GM19328 (cell line): Measurements from ENCODE around the gene SETBP1.

ENCODE experiments used
- ATAC-seq: cut with Tn5 transposase; IDR thresholded peaks from one replicate; pipeline ENCODE4 v1.9.1; 2021; ENCODE audit warnings: mild to moderate bottlenecking, moderate library complexity; ENCODE audit not compliant: unreplicated experiment

SETBP1 gene

GRCh38 chr18:44921974-44922373 is 241.3 kb downstream of the SETBP1 start:
- ATAC-seq = no peak

- ATAC-seq = no peak
Measured at GRCh38 chr18:44922968-44923367, 242.3 kb downstream of the SETBP1 start.

GRCh38 chr18:44924785-44925499 is 244.3 kb downstream of the SETBP1 start:
- ATAC-seq = no peak

GRCh38 chr18:44927127-44927849 is 246.6 kb downstream of the SETBP1 start:
- no peak for ATAC-seq

GRCh38 chr18:44934901-44935300 is 254.2 kb downstream of the SETBP1 start:
- ATAC-seq = no peak

- ATAC-seq = no peak
Measured at GRCh38 chr18:44935455-44935854, 254.8 kb downstream of the SETBP1 start.

GRCh38 chr18:44936485-44936884 is 255.8 kb downstream of the SETBP1 start:
- no peak for ATAC-seq

- no peak for ATAC-seq
Measured at GRCh38 chr18:44937960-44938719, 257.5 kb downstream of the SETBP1 start.

- ATAC-seq = no peak
Measured at GRCh38 chr18:44938720-44939665, 258.3 kb downstream of the SETBP1 start.

GRCh38 chr18:44941516-44941915 is 260.8 kb downstream of the SETBP1 start:
- ATAC-seq = no peak

GRCh38 chr18:44942073-44942472 is 261.4 kb downstream of the SETBP1 start:
- ATAC-seq = no peak

- no peak for ATAC-seq
Measured at GRCh38 chr18:44943311-44943881, 262.7 kb downstream of the SETBP1 start.

GRCh38 chr18:44944461-44944860 is 263.8 kb downstream of the SETBP1 start:
- no peak for ATAC-seq

GRCh38 chr18:44945888-44946401 is 265.3 kb downstream of the SETBP1 start:
- no peak for ATAC-seq

GRCh38 chr18:44946529-44947113 is 265.9 kb downstream of the SETBP1 start:
- no peak for ATAC-seq

GRCh38 chr18:44949967-44950366 is 269.3 kb downstream of the SETBP1 start:
- no peak for ATAC-seq

GRCh38 chr18:44950685-44951195 is 270.1 kb downstream of the SETBP1 start:
- ATAC-seq = no peak

GRCh38 chr18:44951748-44952147 is 271.1 kb downstream of the SETBP1 start:
- no peak for ATAC-seq

GRCh38 chr18:44954257-44954656 is 273.6 kb downstream of the SETBP1 start:
- ATAC-seq = no peak
